BLaER1 treated with 17β-estradiol and CSF1 and Interleukin-3, amounts not matched to agents 10 nM and 100 nM (cell line): ENCODE data around the gene RNF213.

Experiments used
- H3K27ac ChIP-seq, 11 experiments: shearing (Covaris generic); formaldehyde crosslinking; 2 replicates each; pipeline ENCODE4 v1.8.1; 2022
- H3K27me3 ChIP-seq, 11 experiments: shearing (Covaris generic); formaldehyde crosslinking; 2 replicates each; pipeline ENCODE4 v1.8.1; 2022
- H3K36me3 ChIP-seq, 11 experiments: shearing (Covaris generic); formaldehyde crosslinking; 2 replicates each; pipeline ENCODE4 v1.8.1; 2022
- H3K4me1 ChIP-seq, 10 experiments: shearing (Covaris generic); formaldehyde crosslinking; 2 replicates each; pipeline ENCODE4 v1.8.1; 2022
- H3K4me2 ChIP-seq, 11 experiments: shearing (Covaris generic); formaldehyde crosslinking; 2 replicates each; pipeline ENCODE4 v1.8.1; 2022
- H3K4me3 ChIP-seq, 10 experiments: shearing (Covaris generic); formaldehyde crosslinking; 2 replicates each; pipeline ENCODE4 v1.8.1; 2022
- H3K9ac ChIP-seq, 11 experiments: shearing (Covaris generic); formaldehyde crosslinking; 2 replicates each; pipeline ENCODE4 v1.8.1; 2022
- H3K9me3 ChIP-seq, 11 experiments: shearing (Covaris generic); formaldehyde crosslinking; replicated peaks in 1 of 11; 2 replicates each; pipeline ENCODE4 v1.8.1; 2022
- H4K20me1 ChIP-seq, 11 experiments: shearing (Covaris generic); formaldehyde crosslinking; 2 replicates each; pipeline ENCODE4 v1.8.1; 2022
- Cebpa-rat ChIP-seq, 11 experiments: shearing (Covaris generic); IDR thresholded peaks; 2 replicates each; pipeline ENCODE4 v1.8.1; 2022

The RNF213 gene

DNA sequence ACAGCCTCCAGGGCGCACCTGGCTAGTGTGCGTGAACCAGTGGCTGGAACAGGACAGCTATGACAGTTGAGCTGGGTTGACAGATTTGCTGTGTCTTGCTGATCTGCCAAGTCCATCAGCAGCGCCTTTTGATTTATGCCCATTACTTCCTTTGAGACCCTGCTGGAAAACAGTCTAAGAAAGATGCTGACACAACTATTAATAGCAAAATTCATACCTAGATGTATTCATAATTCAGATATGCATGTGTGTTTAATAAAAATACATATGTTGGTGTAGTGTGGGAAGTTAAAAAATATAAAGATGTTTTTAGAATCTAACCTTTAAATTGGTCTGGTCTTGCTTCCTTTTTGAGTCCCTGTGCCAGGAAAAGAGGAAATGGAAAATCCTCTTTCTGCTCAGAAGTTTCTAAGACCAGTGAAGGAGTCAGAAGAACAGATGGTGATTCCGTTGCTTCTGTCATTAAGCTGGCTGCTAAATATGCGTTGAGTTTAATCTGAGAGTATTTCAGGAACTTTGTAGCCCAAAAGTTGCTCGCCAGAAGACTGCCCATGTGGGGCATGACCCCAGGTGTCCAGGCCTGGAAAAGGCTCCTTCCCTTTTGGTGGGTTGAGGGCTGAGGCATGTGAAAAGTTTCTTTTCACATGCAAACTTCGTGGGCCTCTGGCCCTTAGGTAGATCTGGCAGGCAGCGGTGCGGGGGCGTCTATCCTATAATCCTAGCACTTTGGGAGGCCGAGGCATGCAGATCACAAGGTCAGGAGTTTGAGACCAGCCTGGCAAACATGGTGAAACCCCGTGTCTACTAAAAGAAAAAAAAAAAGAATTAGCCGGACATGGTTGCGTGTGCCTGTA lies 114.3 kb downstream of the RNF213 start:
- Histone ChIP-seq H3K27me3 (no peaks in the 10 kb centered on the region), H3K4me1 (peaks cover 0 to 16% (median 0%) of the 10 kb centered on the region in 10 experiments; a peak in 6 of 20 replicates), H3K4me2 (peak overlapping the region in 1 of 11 experiments; percentile 32; a peak in 2 of 22 replicates), H3K4me3 (no peak overlapping the region), H3K9me3 (no peaks in the 10 kb centered on the region), H3K9ac (0 out of 22 replicates have a peak overlapping the region, but pooled peaks of 1 of the 11 experiments have one; percentile 13), H3K36me3 (peaks cover 95 to 99% (median 98%) of the 10 kb centered on the region in 11 experiments), H3K27ac (no peak overlapping the region), H4K20me1 (peaks cover 0 to 37% (median 4%) of the 10 kb centered on the region in 11 experiments; a peak in 8 of 22 replicates)
- no peak for TF ChIP-seq Cebpa-rat (IDR thresholded peaks at IDR 0.05)

DNA sequence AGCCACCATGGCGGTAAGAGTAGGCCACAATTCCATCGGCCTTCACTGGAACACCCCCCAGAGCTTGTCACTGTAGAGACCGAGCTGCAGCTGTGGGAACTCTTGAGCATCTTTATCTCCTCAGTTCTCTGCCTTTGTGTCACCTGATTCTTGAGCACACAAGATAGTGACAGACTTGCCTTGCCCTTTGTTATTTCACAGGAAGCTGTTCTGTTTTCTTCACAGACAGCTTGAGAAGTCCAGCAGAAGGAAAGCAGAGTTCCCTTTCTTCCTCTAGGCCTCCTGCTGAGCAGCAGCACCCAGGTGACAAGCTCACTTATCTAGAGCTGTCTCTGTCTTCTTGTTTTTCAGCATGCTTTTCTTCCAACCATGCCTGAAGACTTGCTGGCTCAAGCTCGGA lies 115.9 kb downstream of the RNF213 start:
- peaks cover 0 to 37% (median 4%) of the 10 kb centered on the region in 11 experiments; a peak in 8 of 22 replicates for H4K20me1 ChIP-seq
- no peaks in the 10 kb centered on the region for H3K27me3 ChIP-seq
- H3K9ac ChIP-seq = no peak overlapping the region; a peak in 1 of 22 replicates
- H3K27ac ChIP-seq = no peak overlapping the region
- H3K4me2 ChIP-seq = no peak overlapping the region
- TF ChIP-seq Cebpa-rat (IDR thresholded peaks at IDR 0.05) = no peak
- H3K9me3 ChIP-seq = no peaks in the 10 kb centered on the region
- no peak overlapping the region for H3K4me3 ChIP-seq
- peaks cover 96 to 99% (median 98%) of the 10 kb centered on the region in 11 experiments for H3K36me3 ChIP-seq
- peaks cover 0 to 16% (median 0%) of the 10 kb centered on the region in 10 experiments; a peak in 6 of 20 replicates for H3K4me1 ChIP-seq

DNA sequence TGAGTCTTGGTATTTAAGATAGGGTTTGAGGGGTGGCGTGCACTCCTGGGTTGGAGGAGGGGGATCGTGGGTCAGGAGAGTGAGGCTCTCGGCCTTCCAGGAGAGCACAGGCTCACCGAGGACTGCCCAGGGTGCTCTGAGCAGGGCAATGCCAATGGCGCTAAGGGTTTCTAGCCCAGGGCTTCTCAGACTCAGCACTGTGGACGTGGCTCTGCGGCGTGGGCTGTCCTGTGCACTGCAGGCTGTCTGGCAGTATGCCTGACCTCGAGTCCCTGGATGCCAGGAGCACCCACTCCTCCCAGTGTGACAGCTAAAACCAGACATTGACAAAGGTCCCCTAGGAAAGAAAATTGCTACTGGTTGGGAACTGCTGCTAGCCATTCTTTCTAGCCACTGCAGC lies 117.1 kb downstream of the RNF213 start:
- TF ChIP-seq Cebpa-rat (IDR thresholded peaks at IDR 0.05) = no peak
- H3K27me3 ChIP-seq = no peaks in the 10 kb centered on the region
- no peak overlapping the region for H3K9ac ChIP-seq
- H4K20me1 ChIP-seq = peaks cover 0 to 37% (median 4%) of the 10 kb centered on the region in 11 experiments; a peak in 9 of 22 replicates
- no peak overlapping the region for H3K4me2 ChIP-seq
- H3K27ac ChIP-seq = no peak overlapping the region
- H3K4me3 ChIP-seq = no peak overlapping the region
- H3K9me3 ChIP-seq = no peaks in the 10 kb centered on the region
- H3K4me1 ChIP-seq = peaks cover 0 to 16% (median 0%) of the 10 kb centered on the region in 10 experiments; a peak in 6 of 20 replicates
- peaks cover 96 to 99% (median 98%) of the 10 kb centered on the region in 11 experiments for H3K36me3 ChIP-seq

DNA sequence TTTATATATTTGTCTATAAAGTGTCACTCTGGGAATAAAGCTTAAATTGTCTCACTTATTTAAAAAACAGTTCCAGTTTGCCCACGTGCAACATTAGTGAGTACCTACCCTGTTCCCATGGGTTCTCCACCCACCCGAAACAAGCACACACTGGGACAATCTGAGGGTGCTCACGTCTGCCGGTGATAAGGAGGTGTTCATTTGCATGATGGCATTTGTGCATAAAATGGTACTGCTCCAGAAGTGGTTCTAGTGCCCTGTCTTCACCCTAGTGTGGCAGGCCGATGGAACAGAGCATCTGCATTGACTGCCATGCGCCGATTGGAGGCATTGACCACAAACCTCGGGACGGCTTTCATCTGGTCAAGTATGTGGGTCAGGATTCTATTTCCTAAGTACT lies 118.7 kb downstream of the RNF213 start:
- peaks cover 0 to 32% (median 4%) of the 10 kb centered on the region in 11 experiments; a peak in 7 of 22 replicates for H4K20me1 ChIP-seq
- no peak overlapping the region for H3K4me2 ChIP-seq
- no peak for TF ChIP-seq Cebpa-rat (IDR thresholded peaks at IDR 0.05)
- H3K36me3 ChIP-seq = peaks cover 98 to 100% (median 100%) of the 10 kb centered on the region in 11 experiments
- H3K9ac ChIP-seq = no peak overlapping the region
- no peaks in the 10 kb centered on the region for H3K27me3 ChIP-seq
- H3K27ac ChIP-seq = no peak overlapping the region
- H3K4me3 ChIP-seq = no peak overlapping the region
- peaks cover 0 to 14% (median 0%) of the 10 kb centered on the region in 10 experiments; a peak in 6 of 20 replicates for H3K4me1 ChIP-seq
- no peaks in the 10 kb centered on the region for H3K9me3 ChIP-seq

DNA sequence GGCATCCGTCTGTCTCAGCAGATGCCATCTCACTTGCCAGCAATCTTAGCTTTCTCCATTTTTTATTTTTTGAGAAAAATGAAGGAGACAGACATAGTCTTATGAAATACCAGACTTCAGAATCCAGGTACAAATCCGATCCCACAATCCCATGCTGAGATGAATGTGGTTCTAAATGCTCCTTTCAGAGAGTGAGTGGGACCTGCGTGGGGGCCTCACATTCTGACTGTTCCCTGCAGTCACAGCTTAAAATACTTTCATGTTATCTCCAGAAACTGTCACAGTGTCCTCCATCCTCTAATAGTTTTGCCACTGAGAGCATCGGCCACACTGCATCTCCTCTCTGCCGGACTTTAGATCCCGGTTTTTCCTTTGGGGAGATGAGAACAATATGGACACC lies 119.4 kb downstream of the RNF213 start:
- Histone ChIP-seq H4K20me1 (peaks cover 0 to 25% (median 4%) of the 10 kb centered on the region in 11 experiments; a peak in 9 of 22 replicates), H3K27me3 (no peaks in the 10 kb centered on the region), H3K9me3 (no peaks in the 10 kb centered on the region), H3K4me2 (no peak overlapping the region), H3K4me1 (peaks cover 0 to 7% (median 0%) of the 10 kb centered on the region in 10 experiments; a peak in 4 of 20 replicates), H3K9ac (no peak overlapping the region), H3K27ac (no peak overlapping the region), H3K36me3 (peaks cover 98 to 100% (median 100%) of the 10 kb centered on the region in 11 experiments), H3K4me3 (no peak overlapping the region)
- no peak for TF ChIP-seq Cebpa-rat (IDR thresholded peaks at IDR 0.05)

DNA sequence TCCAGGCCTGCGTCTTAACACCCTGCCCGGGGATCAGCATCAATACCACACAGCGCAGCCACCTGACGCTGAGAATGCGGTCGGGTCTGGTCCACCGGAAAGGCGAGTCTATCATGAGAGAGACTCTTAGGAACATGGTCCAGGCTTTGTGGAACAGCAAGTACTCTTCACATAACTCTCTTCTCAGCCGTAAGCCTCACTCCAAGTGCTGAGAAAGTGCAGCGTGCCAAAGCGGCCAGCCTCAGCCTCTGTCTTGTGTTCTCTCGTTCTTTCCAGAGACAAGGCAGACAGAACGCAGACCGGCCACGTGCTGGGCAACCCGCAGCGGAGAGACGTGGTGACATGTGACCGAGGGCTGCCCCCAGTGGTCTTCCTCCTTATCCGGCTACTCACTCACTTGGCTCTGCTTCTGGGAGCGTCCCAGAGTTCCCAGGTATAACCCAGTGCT lies 119.9 kb downstream of the RNF213 start:
- no peak for TF ChIP-seq Cebpa-rat (IDR thresholded peaks at IDR 0.05)
- Histone ChIP-seq H4K20me1 (peaks cover 0 to 19% (median 4%) of the 10 kb centered on the region in 11 experiments; a peak in 9 of 22 replicates), H3K9me3 (no peaks in the 10 kb centered on the region), H3K27ac (no peak overlapping the region), H3K4me1 (peaks cover 0 to 2% (median 0%) of the 10 kb centered on the region in 10 experiments; a peak in 2 of 20 replicates), H3K4me2 (no peak overlapping the region), H3K27me3 (no peaks in the 10 kb centered on the region), H3K9ac (no peak overlapping the region), H3K4me3 (no peak overlapping the region), H3K36me3 (peaks cover 98 to 100% (median 100%) of the 10 kb centered on the region in 11 experiments)

DNA sequence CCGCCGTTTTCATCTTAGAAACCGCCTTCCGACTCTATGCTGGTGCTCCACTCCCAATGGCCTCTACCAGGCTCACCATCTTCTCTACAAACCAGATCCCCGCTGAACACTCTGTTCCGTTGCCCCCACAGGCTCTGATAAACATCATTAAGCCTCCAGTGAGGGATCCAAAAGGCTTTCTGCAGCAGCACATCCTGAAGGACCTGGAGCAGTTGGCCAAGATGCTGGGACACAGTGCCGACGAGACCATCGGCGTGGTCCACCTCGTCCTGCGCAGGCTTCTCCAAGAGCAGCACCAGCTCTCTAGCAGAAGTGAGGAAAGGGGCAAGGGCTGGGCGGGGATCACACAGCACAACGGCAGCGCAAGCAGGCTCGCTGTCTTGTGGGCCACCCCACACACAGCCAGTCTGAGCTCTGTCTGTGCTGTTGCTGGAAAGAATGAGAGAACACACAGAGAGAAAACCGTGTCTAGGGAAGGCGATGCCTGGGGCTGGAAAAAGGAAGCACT lies 120.8 kb downstream of the RNF213 start:
- TF ChIP-seq Cebpa-rat (IDR thresholded peaks at IDR 0.05) = no peak
- Histone ChIP-seq H3K4me2 (no peak overlapping the region), H3K4me1 (no peaks in the 10 kb centered on the region), H3K27ac (no peak overlapping the region), H3K9ac (no peak overlapping the region), H3K9me3 (no peaks in the 10 kb centered on the region), H4K20me1 (peaks cover 0 to 12% (median 4%) of the 10 kb centered on the region in 11 experiments; a peak in 9 of 22 replicates), H3K36me3 (peaks cover 98 to 100% (median 100%) of the 10 kb centered on the region in 11 experiments), H3K4me3 (no peak overlapping the region), H3K27me3 (no peaks in the 10 kb centered on the region)

DNA sequence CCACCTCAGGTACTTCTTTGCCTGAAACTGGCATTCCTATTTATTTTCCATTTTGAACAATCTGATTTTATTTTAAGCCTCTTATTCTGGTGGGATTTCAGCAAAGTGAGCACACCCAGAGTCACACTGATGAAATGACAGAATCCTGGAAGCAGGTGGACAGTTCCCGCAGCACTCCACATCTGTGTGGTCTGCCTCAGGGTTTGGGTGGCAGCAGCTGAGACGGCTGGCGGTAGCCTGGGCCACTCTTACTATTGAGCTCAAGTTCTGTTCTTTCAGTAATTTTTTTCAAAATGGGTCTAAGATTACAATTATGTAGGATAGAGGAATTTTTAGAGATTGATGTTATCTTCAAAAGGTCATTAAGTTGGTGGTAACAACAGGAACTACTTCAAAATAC lies 121.8 kb downstream of the RNF213 start:
- TF ChIP-seq Cebpa-rat (IDR thresholded peaks at IDR 0.05) = no peak
- H3K36me3 ChIP-seq = peaks cover 98 to 100% (median 100%) of the 10 kb centered on the region in 11 experiments

DNA sequence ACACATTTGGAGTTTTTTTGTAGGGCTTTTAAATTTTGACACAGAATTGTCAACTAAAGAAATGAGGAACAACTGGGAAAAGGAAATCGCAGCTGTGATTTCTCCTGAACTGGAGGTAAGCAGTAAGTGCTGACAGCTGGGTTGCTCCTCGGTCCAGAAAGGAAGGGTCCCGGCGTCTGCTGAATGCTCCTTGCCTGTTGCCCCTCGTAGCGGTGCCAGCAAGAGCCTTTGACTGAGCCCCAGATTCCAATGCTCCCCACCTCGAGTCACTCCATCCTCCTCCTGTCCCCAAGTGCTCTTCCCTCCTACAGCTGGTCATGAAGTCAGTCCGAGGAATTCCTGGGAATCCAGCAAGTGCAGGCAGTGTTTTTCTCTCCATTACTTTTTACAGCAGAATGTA lies 122.3 kb downstream of the RNF213 start:
- H3K36me3 ChIP-seq = peaks cover 98 to 100% (median 100%) of the 10 kb centered on the region in 11 experiments

More for the DNA sequence above, 121.8 kb downstream of the RNF213 start:
- Histone ChIP-seq H3K4me2 (no peak overlapping the region), H3K9ac (no peak overlapping the region), H3K27me3 (no peaks in the 10 kb centered on the region), H3K27ac (no peak overlapping the region), H4K20me1 (peaks cover 0 to 19% (median 4%) of the 10 kb centered on the region in 11 experiments; a peak in 8 of 22 replicates), H3K4me1 (no peaks in the 10 kb centered on the region), H3K9me3 (no peaks in the 10 kb centered on the region), H3K4me3 (no peak overlapping the region)

More for the DNA sequence above, 122.3 kb downstream of the RNF213 start:
- Histone ChIP-seq H3K4me2 (no peak overlapping the region), H3K9ac (no peak overlapping the region), H3K27me3 (no peaks in the 10 kb centered on the region), H4K20me1 (peaks cover 0 to 16% (median 0%) of the 10 kb centered on the region in 11 experiments; a peak in 8 of 22 replicates), H3K9me3 (no peaks in the 10 kb centered on the region), H3K4me3 (no peak overlapping the region), H3K27ac (no peak overlapping the region), H3K4me1 (no peaks in the 10 kb centered on the region)
- no peak for TF ChIP-seq Cebpa-rat (IDR thresholded peaks at IDR 0.05)
